ENCODE measurements around the gene SEPHS1.

Gene SEPHS1

DNA sequence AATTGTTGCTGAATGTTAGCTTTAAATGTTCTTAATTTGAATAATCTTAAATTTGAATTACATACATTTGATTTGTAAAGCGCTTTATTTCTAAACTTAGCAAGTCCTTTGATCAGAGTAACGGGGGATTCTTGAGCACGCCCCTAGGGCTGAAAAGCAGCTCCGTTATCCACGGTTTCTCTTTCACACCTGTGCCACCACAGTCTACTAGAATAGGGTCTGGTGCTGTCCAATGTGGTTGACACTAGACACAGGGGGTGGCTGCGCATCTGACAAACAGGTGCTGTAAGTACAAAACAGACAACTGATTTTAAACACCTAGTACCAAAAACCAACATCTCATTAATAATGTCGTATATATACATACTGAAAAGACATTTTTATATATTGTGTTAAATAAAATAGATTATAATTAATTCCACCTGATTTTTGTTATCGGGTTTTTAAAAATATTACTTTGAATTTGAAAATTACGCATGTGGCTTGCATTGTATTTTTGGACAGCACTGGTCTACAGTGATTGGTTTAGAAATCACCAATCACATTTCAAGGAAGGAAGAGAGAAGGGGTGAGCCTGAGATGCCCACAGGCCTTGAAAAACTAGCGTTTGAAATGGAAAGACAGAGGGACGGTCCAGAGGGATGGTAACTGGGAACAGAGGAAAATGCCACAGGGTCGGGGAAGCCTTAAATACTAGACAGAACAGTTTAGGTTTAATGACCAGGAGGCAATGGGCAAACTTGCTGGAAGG, 7.3 kb downstream of the SEPHS1 start:
- Histone ChIP-seq H3K27me3 (ENCODE audit: insufficient read depth, poor library complexity, severe bottlenecking) (no peaks in the 10 kb centered on the region), H3K27ac (replicated peaks) (no peak overlapping the region), H3K4me3 (replicated peaks; ENCODE audit: insufficient read depth, low read length) (no peak overlapping the region)
- TF ChIP-seq, protein P1, sequence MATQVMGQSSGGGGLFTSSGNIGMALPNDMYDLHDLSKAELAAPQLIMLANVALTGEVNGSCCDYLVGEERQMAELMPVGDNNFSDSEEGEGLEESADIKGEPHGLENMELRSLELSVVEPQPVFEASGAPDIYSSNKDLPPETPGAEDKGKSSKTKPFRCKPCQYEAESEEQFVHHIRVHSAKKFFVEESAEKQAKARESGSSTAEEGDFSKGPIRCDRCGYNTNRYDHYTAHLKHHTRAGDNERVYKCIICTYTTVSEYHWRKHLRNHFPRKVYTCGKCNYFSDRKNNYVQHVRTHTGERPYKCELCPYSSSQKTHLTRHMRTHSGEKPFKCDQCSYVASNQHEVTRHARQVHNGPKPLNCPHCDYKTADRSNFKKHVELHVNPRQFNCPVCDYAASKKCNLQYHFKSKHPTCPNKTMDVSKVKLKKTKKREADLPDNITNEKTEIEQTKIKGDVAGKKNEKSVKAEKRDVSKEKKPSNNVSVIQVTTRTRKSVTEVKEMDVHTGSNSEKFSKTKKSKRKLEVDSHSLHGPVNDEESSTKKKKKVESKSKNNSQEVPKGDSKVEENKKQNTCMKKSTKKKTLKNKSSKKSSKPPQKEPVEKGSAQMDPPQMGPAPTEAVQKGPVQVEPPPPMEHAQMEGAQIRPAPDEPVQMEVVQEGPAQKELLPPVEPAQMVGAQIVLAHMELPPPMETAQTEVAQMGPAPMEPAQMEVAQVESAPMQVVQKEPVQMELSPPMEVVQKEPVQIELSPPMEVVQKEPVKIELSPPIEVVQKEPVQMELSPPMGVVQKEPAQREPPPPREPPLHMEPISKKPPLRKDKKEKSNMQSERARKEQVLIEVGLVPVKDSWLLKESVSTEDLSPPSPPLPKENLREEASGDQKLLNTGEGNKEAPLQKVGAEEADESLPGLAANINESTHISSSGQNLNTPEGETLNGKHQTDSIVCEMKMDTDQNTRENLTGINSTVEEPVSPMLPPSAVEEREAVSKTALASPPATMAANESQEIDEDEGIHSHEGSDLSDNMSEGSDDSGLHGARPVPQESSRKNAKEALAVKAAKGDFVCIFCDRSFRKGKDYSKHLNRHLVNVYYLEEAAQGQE (IDR thresholded peaks at IDR 0.05; ENCODE audit: insufficient replicate concordance, low read depth) = no peak
- no peak for TF ChIP-seq SPI1 (IDR thresholded peaks at IDR 0.05; ENCODE audit: borderline replicate concordance, low read depth)
- no peak for TF ChIP-seq GABPA (IDR thresholded peaks at IDR 0.05; ENCODE audit: low read depth)
- TF ChIP-seq, protein P2, sequence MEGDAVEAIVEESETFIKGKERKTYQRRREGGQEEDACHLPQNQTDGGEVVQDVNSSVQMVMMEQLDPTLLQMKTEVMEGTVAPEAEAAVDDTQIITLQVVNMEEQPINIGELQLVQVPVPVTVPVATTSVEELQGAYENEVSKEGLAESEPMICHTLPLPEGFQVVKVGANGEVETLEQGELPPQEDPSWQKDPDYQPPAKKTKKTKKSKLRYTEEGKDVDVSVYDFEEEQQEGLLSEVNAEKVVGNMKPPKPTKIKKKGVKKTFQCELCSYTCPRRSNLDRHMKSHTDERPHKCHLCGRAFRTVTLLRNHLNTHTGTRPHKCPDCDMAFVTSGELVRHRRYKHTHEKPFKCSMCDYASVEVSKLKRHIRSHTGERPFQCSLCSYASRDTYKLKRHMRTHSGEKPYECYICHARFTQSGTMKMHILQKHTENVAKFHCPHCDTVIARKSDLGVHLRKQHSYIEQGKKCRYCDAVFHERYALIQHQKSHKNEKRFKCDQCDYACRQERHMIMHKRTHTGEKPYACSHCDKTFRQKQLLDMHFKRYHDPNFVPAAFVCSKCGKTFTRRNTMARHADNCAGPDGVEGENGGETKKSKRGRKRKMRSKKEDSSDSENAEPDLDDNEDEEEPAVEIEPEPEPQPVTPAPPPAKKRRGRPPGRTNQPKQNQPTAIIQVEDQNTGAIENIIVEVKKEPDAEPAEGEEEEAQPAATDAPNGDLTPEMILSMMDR (IDR thresholded peaks at IDR 0.05; ENCODE audit: insufficient read depth, low read length) = no peak
- TF ChIP-seq POLR2AphosphoS5 (IDR thresholded peaks at IDR 0.05; ENCODE audit: low read depth) = no peak
- no peak for DNase-seq (ENCODE audit: low read depth in 1 of 2, low spot score in 1 of 2)

DNA sequence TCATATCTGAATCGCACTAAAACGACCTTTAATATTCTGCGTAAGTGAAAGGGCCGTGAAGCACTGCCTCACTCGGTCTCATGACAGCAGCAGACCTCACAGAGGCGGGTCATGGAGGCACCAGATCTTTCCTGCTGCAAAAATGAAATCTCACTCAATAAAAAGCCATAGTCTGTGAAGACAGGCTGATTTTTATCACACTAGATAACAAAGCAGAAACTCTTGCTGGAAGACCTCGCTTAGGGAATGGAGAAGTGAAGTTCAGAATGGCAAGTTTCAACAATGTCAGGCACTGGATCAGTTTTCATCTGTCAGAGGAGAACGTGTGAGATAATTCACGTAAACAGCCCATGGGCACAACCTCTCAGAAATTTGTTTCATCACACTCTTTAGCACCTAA, 8.0 kb downstream of the SEPHS1 start:
- TF ChIP-seq GABPA (IDR thresholded peaks at IDR 0.05; ENCODE audit: low read depth) = no peak
- TF ChIP-seq, protein P1 (IDR thresholded peaks at IDR 0.05; ENCODE audit: insufficient replicate concordance, low read depth) = no peak
- TF ChIP-seq, protein P2 (IDR thresholded peaks at IDR 0.05; ENCODE audit: insufficient read depth, low read length) = no peak
- TF ChIP-seq SPI1 (IDR thresholded peaks at IDR 0.05; ENCODE audit: borderline replicate concordance, low read depth) = no peak
- no peak for TF ChIP-seq POLR2AphosphoS5 (IDR thresholded peaks at IDR 0.05; ENCODE audit: low read depth)
- Histone ChIP-seq H3K4me3 (replicated peaks; ENCODE audit: insufficient read depth, low read length) (no peak overlapping the region), H3K27me3 (ENCODE audit: insufficient read depth, poor library complexity, severe bottlenecking) (no peaks in the 10 kb centered on the region), H3K27ac (replicated peaks) (no peak overlapping the region)
- no peak for DNase-seq (ENCODE audit: low read depth in 1 of 2, low spot score in 1 of 2)

DNA sequence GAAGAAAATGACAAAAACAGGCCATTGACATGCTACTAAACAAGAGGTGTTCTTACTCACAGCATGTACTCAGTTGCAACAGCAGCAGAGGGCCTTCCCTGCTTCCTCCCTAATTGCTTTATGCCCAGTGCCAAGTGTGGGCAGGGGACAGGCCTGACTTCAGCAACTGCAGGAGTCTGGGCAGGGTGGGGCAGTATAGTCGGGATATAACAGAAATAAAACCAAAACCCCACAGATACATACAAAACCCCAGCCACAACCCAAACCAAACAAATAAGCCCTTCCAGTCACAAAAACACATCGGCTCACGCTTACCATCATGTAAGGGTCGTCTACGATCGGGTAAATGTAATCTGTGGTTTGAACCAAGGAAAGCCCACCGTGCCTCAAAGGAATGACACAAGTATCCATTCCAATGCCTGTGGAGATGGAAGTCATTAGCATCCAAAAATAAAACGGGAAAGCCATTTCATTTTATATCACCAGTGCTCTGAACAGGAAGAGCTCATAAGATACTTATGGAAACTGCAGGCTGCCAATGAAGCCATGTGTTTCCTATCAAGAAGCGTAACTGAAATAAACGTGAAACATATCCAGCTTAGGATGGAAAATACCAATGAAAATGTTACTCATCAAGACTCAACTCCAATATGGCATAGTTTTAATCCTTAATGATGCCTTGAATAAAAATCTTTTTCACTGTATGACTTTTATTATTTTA, 9.5 kb downstream of the SEPHS1 start:
- no peak for DNase-seq (ENCODE audit: low read depth in 1 of 2, low spot score in 1 of 2)
- Histone ChIP-seq H3K27ac (replicated peaks) (no peak overlapping the region), H3K27me3 (ENCODE audit: insufficient read depth, poor library complexity, severe bottlenecking) (no peaks in the 10 kb centered on the region), H3K4me3 (replicated peaks; ENCODE audit: insufficient read depth, low read length) (no peak overlapping the region)
- TF ChIP-seq SPI1 (IDR thresholded peaks at IDR 0.05; ENCODE audit: borderline replicate concordance, low read depth) = no peak
- TF ChIP-seq, protein P2 (IDR thresholded peaks at IDR 0.05; ENCODE audit: insufficient read depth, low read length) = no peak
- no peak for TF ChIP-seq GABPA (IDR thresholded peaks at IDR 0.05; ENCODE audit: low read depth)
- TF ChIP-seq, protein P1 (IDR thresholded peaks at IDR 0.05; ENCODE audit: insufficient replicate concordance, low read depth) = no peak

Data from HL-60 (cell line).